Panc1 (cell line): ENCODE measurements around the gene UBL4A.

ENCODE experiments used
- CTCF ChIP-seq: fragments of 450-650 bp; IDR thresholded peaks from 2 replicates; pipeline ENCODE4 v1.5.1; 2017; ENCODE audit warnings: mild to moderate bottlenecking
- POLR2AphosphoS5 ChIP-seq: IDR thresholded peaks from 2 replicates; pipeline ENCODE4 v1.6.1; 2012; ENCODE audit warnings: mild to moderate bottlenecking, low read depth, low read length, moderate library complexity

- TF ChIP-seq POLR2AphosphoS5 = no peak
- no peak for TF ChIP-seq CTCF
Observed at GRCh38 chrX:154487518-154488290, 1.3 kb upstream of the UBL4A start.
